ENCODE measurements around the gene RUNX3.

- no peak for TF ChIP-seq POLR2A (IDR thresholded peaks at IDR 0.05)
- TF ChIP-seq CTCF (IDR thresholded peaks at IDR 0.05): no peak
Measured at GRCh38 chr1:24912376-24913273, 17.5 kb downstream of the RUNX3 start.
